Measurements from ENCODE around the gene HLA-DOB. TPM values are rescaled to one million over a fixed set of nuclear protein-coding genes. Genes with fewer than 3 reads are reported as not detected.

Gene HLA-DOB
- total RNA-seq, 4 donors from 2014 or later, result 5.7 TPM; not detected in 3

DNA sequence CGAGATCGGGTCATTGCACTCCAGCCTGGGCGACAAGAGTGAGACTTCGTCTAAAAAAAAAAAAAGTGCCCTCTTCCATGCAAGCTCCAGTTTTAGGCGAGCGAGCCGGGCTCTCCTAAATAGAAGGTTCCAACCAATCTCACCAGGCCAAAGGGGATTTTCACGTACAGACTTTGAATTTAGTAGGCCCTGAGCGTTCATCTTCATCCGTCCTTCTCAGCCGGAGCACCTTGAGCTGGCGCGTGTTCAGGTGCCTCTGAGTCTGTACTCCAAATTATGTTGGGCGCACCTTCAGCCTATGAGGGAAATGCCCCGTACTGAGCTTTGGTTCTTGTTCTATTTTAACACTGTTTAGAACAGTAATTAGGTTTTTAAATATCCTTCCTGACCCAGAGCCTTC, 22.6 kb upstream of the HLA-DOB start:
- in situ Hi-C loops (cut with MboI; ENCODE audit: low pct_ligation_motif_present in 1 of 4, low pct_unique_long_range_greater_than_20kb in 1 of 4, low sequenced_read_pairs in 3 of 4), result no loop called here
- Histone ChIP-seq H3K27me3 (no peaks in the 10 kb centered on the region), H3K4me1 (peaks cover 3 to 34% (median 17%) of the 10 kb centered on the region in 4 donors), H3K36me3 (peaks cover 0 to 22% (median 0%) of the 10 kb centered on the region in 4 donors), H3K27ac (peak overlapping the region; percentile 92 to 99 (median 96)), H3K9me3 (no peaks in the 10 kb centered on the region), H3K4me3 (no peak overlapping the region)
- WGBS, 2 donors (ENCODE audit: low coverage in 1 of 2), result 50 to 92% methylated on average over 2 to 15 of the region's 15 CpGs
- DNase-seq, result no peak
- TF ChIP-seq POLR2AphosphoS5 (IDR thresholded peaks at IDR 0.05), result no peak
- TF ChIP-seq EP300 (IDR thresholded peaks at IDR 0.05; ENCODE audit: low read depth), result no peak
- TF ChIP-seq POLR2A (IDR thresholded peaks at IDR 0.05), result no peak
- TF ChIP-seq, protein P1, sequence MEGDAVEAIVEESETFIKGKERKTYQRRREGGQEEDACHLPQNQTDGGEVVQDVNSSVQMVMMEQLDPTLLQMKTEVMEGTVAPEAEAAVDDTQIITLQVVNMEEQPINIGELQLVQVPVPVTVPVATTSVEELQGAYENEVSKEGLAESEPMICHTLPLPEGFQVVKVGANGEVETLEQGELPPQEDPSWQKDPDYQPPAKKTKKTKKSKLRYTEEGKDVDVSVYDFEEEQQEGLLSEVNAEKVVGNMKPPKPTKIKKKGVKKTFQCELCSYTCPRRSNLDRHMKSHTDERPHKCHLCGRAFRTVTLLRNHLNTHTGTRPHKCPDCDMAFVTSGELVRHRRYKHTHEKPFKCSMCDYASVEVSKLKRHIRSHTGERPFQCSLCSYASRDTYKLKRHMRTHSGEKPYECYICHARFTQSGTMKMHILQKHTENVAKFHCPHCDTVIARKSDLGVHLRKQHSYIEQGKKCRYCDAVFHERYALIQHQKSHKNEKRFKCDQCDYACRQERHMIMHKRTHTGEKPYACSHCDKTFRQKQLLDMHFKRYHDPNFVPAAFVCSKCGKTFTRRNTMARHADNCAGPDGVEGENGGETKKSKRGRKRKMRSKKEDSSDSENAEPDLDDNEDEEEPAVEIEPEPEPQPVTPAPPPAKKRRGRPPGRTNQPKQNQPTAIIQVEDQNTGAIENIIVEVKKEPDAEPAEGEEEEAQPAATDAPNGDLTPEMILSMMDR (IDR thresholded peaks at IDR 0.05), result no peak
- intact Hi-C loops (cut with DNase I; ENCODE audit: low total_unique reads), result no loop called here

DNA sequence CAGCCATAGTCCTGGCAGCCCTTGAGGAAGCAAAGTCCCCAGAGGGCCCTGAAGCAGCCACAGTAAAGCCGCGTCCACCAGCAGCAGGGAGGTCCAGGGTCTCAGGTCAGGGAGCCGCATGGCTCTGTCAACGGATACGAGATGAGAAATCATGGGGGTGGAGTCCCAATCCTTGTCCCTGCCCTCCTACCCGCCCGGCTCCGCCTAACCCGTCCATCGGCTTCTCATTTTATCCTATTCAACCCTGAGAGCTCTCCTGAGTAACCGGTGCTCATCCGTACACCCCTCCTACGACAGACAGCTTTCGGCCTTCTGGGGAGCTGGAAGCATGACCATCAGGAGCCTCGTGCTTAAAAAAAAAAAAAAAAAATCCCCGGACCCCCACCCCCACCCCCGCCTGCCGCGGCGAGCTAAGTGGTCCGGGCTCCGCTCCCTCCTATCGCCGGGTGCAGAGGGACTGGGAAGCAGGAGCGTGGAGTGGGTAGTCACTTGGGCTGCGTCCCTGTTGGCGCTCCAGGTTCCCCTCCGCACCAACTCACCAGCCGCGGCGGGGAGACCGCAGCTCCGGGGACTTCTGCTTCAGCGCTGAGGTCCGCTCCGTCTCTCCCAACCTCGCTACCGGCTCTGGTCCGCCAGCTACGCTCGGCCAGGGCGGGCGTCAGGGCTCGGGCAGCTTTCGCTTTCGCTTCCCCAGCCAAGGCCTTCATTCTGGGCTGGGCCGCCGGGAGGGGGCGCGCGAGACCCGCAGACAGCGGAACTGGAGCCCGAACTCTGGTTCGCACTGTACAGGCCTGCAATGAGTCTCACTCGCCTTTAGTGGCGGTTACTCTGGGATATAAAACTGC, 21.5 kb upstream of the HLA-DOB start, which contains the start of gene TAP2:
TAP2 (minus strand) TSS at position 626 of the 845 bp plus-strand sequence; CDS start at position 120, 506 bp downstream.
- in situ Hi-C loops (cut with MboI; ENCODE audit: low pct_ligation_motif_present in 1 of 4, low pct_unique_long_range_greater_than_20kb in 1 of 4, low sequenced_read_pairs in 3 of 4), result no loop called here
- Histone ChIP-seq H3K9me3 (no peaks in the 10 kb centered on the region), H3K27ac (peak within 1 kb of the TSS; percentile 92 to 99 (median 96)), H3K36me3 (peaks cover 0 to 22% (median 0%) of the 10 kb centered on the region in 4 donors), H3K27me3 (no peaks in the 10 kb centered on the region), H3K4me3 (peak within 1 kb of the TSS; percentile 60 to 93 (median 86)), H3K4me1 (peaks cover 3 to 33% (median 16%) of the 10 kb centered on the region in 4 donors)
- TF ChIP-seq POLR2AphosphoS5 (IDR thresholded peaks at IDR 0.05) (peak; percentile 87 to 94 (median 91)), POLR2A (IDR thresholded peaks at IDR 0.05) (peak; percentile 74), EP300 (IDR thresholded peaks at IDR 0.05; ENCODE audit: low read depth) (no peak)
- TF ChIP-seq, protein P1 (IDR thresholded peaks at IDR 0.05), result peak; percentile 93 to 99 (median 95)
- 0% methylated on average over 12 to 53 of the region's 57 CpGs for WGBS, 2 donors (ENCODE audit: low coverage in 1 of 2)
- DNase-seq, result peak; percentile 99
- intact Hi-C loops (cut with DNase I; ENCODE audit: low total_unique reads), result no loop called here

DNA sequence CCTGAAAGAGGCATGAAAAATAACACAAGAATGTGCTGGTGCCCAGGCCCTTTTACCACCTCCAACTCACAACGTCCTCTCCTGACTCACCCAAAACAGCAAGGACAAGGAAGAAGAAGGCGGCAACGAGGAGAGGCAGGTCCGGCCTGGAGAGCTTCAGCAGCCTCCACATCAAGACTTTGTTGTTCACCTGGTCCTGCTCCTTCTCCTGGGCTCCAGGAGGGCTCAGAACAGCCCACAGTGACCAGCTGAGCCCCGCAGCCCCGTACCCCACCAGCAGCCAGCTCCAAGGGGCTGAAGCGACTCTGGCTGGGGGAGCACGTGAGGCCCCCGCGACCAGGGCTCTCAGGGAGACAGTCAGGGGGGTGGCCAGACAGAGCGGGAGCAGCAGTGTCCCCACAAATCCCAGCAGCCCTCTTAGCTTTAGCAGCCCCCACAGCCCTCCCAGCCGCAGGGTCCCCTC, 20.9 kb upstream of the HLA-DOB start:
- peaks cover 3 to 27% (median 10%) of the 10 kb centered on the region in 4 donors for H3K4me1 ChIP-seq
- intact Hi-C loops (cut with DNase I; ENCODE audit: low total_unique reads), result no loop called here
- H3K9me3 ChIP-seq, result no peaks in the 10 kb centered on the region
- DNase-seq, result no peak
- no peaks in the 10 kb centered on the region for H3K27me3 ChIP-seq
- peak overlapping the region; percentile 60 to 93 (median 86) for H3K4me3 ChIP-seq
- H3K36me3 ChIP-seq, result peaks cover 0 to 22% (median 0%) of the 10 kb centered on the region in 4 donors
- H3K27ac ChIP-seq, result peak overlapping the region; percentile 92 to 99 (median 96)
- in situ Hi-C loops (cut with MboI; ENCODE audit: low pct_ligation_motif_present in 1 of 4, low pct_unique_long_range_greater_than_20kb in 1 of 4, low sequenced_read_pairs in 3 of 4), result no loop called here
- TF ChIP-seq, protein P1 (IDR thresholded peaks at IDR 0.05), result no peak
- no peak for TF ChIP-seq EP300 (IDR thresholded peaks at IDR 0.05; ENCODE audit: low read depth)
- TF ChIP-seq POLR2A (IDR thresholded peaks at IDR 0.05), result no peak
- no peak for TF ChIP-seq POLR2AphosphoS5 (IDR thresholded peaks at IDR 0.05)
- 31% methylated on average over 9 of the region's 12 CpGs; no CpG with 5 or more reads in 1 of the 2 donors for WGBS, 2 donors (ENCODE audit: low coverage in 1 of 2)

DNA sequence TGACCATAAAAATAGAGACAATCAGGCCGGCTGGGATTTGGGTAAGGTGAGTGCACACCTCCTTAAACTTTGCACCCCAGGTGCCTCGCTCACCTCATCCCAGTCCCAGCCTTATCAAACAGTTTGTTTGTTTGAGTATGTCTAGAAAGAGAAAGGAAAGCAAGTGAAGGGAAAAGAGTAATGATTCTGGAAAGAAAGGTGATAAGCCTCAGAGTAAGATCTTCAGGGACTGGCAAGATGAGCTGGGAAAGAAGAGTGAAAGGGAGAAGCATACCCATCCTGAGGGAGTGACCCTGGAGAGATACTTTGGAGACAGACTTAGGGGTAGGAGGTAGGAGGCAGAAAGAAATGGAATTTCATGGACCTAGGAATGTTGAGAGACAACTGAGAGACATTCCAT, 20.1 kb upstream of the HLA-DOB start:
- Histone ChIP-seq H3K27me3 (no peaks in the 10 kb centered on the region), H3K27ac (no peak overlapping the region), H3K9me3 (no peaks in the 10 kb centered on the region), H3K36me3 (peaks cover 0 to 22% (median 0%) of the 10 kb centered on the region in 4 donors), H3K4me3 (no peak overlapping the region), H3K4me1 (peaks cover 3 to 19% (median 7%) of the 10 kb centered on the region in 4 donors)
- 65 to 81% methylated on average over 2 of the region's 2 CpGs for WGBS, 2 donors (ENCODE audit: low coverage in 1 of 2)
- in situ Hi-C loops (cut with MboI; ENCODE audit: low pct_ligation_motif_present in 1 of 4, low pct_unique_long_range_greater_than_20kb in 1 of 4, low sequenced_read_pairs in 3 of 4) (no loop called here), intact Hi-C loops (cut with DNase I; ENCODE audit: low total_unique reads) (no loop called here)
- no peak for DNase-seq
- no peak for TF ChIP-seq EP300 (IDR thresholded peaks at IDR 0.05; ENCODE audit: low read depth)
- TF ChIP-seq POLR2A (IDR thresholded peaks at IDR 0.05), result no peak
- TF ChIP-seq POLR2AphosphoS5 (IDR thresholded peaks at IDR 0.05), result no peak
- TF ChIP-seq, protein P1 (IDR thresholded peaks at IDR 0.05), result no peak
